NCI-H2227 treated with DMSO at 0.1 percent for 48 hours (cell line): ENCODE measurements around the gene KRT35.
A peak's percentile ranks its signal among the peaks of the same experiment; 100 is the strongest.
"Not testable (repeated sequence)": the region's sequence is repeated elsewhere in the genome, so short reads cannot be mapped to it uniquely, and the experiment has no call there.

Source experiments
- DNase-seq: peaks from one replicate; lab custom pipeline; 2025; lab: John Stamatoyannopoulos, UW

KRT35 gene

GRCh38 chr17:41453066-41453465 lies 27.9 kb downstream of the KRT35 start:
- DNase-seq = no peak

DNA sequence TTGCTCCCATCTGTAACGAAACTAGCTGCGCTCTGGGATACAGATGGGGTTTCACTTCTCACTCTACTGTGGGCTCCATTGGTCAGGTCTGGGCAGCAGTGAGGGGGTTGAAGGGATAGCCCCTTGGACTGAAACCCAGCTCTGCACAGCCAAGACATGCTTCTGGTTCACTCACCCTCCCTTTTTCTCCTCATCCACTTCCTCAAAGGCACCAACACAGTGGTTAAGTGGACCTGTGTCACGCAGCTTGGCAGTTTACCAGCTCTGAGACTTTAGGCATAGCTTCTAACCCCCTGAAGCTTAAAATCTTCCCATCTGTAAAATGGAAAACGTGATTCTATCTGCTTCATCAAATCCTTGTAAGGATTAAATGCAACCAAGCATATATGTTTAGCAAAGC lies 28.7 kb downstream of the KRT35 start:
- DNase-seq = no peak

DNA sequence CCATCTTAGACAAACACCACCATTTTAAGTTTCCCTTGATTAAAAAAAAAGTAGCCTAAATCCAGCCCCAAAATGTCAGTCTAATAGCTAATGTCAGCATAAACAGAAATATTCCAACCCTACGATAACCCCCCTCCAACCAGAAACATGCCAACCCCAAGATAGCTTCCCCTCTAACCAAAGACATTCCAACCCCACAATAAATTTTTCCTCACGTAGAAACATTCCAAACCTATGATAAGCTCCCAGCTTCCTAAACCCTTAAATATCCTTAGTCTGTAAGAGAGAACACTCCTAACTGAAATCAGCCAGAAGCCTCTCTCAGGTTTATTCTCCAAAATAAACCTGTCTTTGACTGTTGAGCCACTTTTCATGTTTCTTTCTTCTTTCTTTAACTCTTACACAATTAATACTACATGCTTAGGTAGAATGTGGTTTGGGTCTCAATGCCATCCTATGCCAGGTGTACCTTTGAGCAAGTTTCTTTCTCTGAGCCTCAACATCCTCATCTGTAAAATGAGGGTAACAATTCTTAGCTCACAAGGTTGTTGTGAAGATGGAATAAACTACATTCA lies 29.7 kb downstream of the KRT35 start:
- DNase-seq = no peak

DNA sequence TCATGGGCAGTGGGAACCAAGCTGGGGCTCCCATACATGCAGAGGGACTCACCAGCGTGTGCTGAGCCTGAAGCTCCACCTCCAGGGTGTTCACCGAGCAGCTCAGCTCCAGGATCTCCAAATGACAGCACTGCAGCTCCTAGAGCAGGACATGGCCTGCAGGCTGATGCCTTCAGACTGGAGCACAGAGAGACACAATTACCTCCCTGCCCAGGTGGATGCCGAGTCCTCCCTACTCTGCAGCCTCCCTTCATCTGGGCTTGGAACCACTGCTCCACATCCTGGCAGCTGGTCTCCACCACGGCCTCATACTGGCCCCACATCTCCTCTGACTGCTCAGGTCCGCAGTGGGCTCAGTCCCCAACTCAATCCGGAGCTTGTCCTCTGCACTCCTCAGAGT lies 31.9 kb downstream of the KRT35 start:
- DNase-seq = no peak

DNA sequence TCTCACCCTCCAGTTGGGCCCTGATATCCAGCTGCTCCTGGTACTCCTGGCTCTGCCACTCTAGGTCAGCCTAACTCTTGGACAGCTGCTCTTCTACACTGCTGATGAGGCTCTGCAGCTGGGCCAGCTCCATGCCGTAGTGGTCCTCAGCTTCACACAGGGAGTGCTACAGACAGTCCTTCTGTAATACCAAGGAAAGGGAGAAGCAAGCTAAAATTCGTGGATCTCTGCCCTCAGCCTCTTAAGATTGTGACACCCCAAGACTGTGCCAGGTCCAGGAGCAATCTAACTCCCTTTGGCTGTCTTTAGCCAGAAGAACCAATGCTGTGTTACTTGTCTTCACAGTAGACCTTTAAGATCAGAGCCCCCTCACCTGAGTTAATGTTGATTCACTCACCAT lies 32.4 kb downstream of the KRT35 start:
- DNase-seq = no peak

- DNase-seq = no peak
Observed at GRCh38 chr17:41446806-41447205, 34.1 kb downstream of the KRT35 start.

DNA sequence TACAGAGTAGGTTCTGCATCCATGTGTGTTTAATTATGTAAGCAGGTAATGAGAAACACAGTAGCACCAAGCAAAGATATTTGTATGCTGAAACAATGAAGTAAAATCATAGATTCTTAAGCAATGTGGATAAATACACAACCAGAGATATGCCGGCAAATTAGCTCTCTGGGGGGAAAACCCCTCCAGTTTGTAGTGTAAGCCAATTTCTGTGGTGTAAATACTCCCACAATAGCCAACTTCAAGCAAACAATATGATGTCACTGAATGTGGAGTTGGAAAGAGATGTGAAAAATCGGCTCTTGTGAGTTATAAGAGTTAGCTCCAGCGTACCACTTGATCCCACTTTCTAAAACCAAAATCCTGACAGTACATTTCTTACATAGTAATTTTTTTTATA lies 36.3 kb downstream of the KRT35 start:
- no peak for DNase-seq

- no peak for DNase-seq
Observed at GRCh38 chr17:41444186-41444585, 36.8 kb downstream of the KRT35 start.

DNA sequence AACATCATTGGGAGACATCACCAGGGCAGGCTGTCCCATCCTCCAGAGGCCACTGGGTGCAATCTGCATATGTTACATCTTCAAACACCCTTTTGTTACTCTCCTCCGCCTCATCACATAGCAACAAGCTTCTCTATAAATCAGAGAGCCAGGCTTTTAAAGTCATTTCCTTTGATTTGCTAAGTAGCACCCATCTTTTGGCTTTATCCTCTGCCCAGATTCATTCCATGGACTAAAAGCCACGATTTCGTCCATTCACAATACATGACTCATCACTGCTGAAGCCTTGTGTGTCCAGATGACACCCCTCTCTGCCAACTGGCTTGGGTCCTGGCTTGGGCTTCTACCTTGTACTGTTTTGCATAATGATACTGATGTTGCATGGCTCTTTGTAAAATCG lies 38.2 kb downstream of the KRT35 start:
- no peak for DNase-seq

DNA sequence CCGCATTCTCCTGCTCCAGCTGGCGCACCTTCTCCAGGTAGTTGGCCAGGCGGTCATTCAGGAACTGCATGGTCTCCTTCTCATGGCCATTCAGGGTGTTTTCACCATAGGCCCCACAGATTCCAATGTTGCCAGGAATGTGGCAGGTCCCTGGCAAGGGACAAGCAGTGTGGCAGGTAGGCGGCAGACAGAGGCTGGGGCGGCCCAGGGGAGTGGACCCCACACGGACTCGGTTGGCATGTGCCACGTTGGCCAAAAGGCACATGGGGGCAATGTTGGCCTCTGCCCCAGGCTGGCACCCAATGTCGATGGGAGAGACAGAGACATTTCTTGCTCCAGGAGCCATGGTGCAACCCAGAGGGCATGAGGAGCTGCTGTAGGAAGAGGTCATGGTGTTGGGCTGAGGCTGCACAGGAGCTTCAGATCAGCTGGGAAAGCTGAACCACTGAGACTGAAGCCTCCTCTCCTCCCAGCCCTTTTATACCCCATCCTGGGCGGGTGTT lies 40.4 kb downstream of the KRT35 start, which contains the start of gene KRT38:
Gene KRT38, minus strand, starts transcription at position 453 of the 503 bp plus-strand sequence. Its CDS starts 62 bp downstream, at position 391.
- no peak for DNase-seq

DNA sequence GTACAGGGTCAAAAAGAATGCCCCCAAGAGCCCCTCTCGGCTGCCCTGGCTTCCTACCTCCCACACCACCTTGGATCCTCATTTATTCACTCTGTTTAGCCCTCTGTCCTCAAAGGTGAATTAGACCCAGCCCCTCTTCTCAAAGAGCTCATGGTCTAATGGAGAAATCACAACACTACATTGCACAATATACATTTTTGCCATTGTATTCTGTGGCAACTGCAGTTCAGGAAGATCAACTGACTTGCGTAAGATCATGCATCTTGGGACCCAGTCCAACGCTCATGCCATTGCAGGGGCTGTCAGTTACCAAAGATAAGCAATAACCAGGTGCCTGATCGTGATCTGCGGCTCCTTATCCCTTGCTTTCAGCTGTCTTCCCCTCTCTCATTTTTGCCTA lies 41.6 kb downstream of the KRT35 start:
- DNase-seq = no peak

DNA sequence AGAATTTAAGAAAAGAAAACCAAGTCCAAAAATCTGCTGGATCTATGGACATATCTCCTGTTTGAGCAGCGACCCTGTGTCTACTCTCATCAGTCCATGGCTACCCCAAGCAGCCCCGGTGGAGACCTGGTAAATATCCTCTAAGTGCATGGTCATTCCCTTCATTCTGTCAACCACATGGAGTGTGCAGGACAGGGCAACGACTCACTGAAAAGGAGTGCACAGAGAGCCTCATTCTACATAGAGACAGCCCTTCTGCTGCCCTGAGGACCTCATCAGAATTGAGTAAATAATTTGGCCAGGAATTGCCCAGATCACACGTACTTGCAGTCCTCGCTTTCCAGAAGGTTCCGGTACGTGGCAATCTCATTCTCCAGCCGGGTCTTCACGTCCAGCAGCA lies 43.2 kb downstream of the KRT35 start:
- DNase-seq = no peak

GRCh38 chr17:41437254-41437653 lies 43.7 kb downstream of the KRT35 start:
- DNase-seq = no peak

GRCh38 chr17:41434415-41434814 lies 46.5 kb downstream of the KRT35 start:
- peak; percentile 73 for DNase-seq

GRCh38 chr17:41434005-41434404 lies 46.9 kb downstream of the KRT35 start:
- DNase-seq = peak; percentile 92

- DNase-seq = peak; percentile 92
Observed at GRCh38 chr17:41433586-41433985, 47.4 kb downstream of the KRT35 start.

GRCh38 chr17:41430376-41430775 lies 50.6 kb downstream of the KRT35 start:
- DNase-seq = not testable (repeated sequence)

GRCh38 chr17:41429667-41430066 lies 51.3 kb downstream of the KRT35 start:
- DNase-seq = no peak

- DNase-seq = no peak
Observed at GRCh38 chr17:41428591-41429291, 52.2 kb downstream of the KRT35 start.
